RPMI8226 (cell line): Measurements from ENCODE around the gene SEPTIN14.
A peak's percentile ranks its signal among the peaks of the same experiment; 100 is the strongest.
"Not testable (repeated sequence)": the region's sequence is repeated elsewhere in the genome, so short reads cannot be mapped to it uniquely, and the experiment has no call there.

Experiments
- DNase-seq: peaks from one replicate; pipeline ENCODE4 v3.0.0-alpha.2; 2015

SEPTIN14 gene

GRCh38 chr7:55862652-55863051, at the start of gene SEPTIN14:
TSS of gene SEPTIN14 (minus strand) at chr7:55862752. CDS start at chr7:55861996, 756 bp downstream.
- not testable (repeated sequence) for DNase-seq

- peak; percentile 13 for DNase-seq
These were observed 41.6 kb upstream of the SEPTIN14 start for GRCh38 chr7:55903985-55904759.

DNA sequence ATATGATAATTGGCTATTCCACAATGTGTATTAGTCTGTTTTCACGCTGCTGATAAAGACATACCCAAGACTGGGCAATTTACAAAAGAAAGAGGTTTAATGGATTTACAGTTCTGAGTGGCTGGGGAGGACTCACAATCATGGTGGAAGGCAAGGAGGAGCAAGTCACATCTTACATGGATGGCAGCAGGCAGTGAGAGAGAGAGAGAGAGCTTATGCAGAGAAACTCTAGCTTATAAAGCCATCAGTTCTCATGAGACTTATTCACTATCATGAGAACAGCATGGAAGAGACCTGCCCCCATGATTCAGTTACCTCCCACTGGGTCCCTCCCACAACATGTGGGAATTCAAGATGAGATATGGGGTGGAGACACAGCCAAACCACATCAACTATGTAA, 38.5 kb upstream of the SEPTIN14 start:
- DNase-seq, result not testable (repeated sequence)

GRCh38 chr7:55898287-55898686, 35.7 kb upstream of the SEPTIN14 start:
- DNase-seq, result no peak

- DNase-seq, result no peak
These were observed 32.5 kb upstream of the SEPTIN14 start for GRCh38 chr7:55895021-55895420.

DNA sequence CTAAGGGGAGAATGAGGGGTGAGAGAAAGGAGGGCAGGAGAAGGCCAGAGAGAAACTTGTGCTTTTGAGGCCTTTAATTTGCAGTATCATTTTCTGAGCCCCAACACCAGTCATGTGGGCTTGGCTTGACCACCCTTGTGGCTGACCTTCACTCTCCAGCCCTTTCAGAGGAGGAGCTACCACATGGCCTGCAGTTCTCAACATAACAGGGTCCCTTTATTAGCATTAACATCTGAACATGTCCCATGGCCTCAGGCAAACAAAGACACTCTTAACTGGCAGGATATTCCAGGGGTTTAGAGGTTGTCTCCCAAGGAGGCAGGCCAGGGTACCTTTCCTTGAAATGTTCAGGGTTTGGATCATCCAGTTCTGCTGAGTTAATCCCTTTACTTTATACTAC, 31.4 kb upstream of the SEPTIN14 start:
- no peak for DNase-seq

GRCh38 chr7:55888378-55888777, 25.8 kb upstream of the SEPTIN14 start:
- not testable (repeated sequence) for DNase-seq

DNA sequence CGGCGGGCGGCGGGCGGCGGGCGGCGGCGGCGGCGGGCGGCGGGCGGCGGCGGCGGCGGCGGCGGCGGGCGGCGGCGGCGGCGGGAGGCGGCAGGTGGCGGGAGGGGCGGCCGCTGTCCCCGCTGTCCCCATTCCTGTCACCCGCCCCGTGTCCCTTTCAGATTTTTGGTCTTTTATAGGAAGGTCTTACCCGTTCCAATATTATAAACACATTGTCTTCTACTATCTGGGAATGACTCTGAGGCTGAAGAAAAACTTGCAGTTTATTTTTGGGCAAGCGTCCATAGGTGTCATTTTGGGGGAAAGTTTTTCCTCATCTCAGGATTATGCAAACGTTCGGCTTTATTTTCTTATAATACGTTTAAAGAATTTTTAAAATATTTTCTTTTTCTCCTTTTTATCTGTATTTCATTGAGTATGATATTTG, 25.3 kb upstream of the SEPTIN14 start:
- DNase-seq, result peak; percentile 18

DNA sequence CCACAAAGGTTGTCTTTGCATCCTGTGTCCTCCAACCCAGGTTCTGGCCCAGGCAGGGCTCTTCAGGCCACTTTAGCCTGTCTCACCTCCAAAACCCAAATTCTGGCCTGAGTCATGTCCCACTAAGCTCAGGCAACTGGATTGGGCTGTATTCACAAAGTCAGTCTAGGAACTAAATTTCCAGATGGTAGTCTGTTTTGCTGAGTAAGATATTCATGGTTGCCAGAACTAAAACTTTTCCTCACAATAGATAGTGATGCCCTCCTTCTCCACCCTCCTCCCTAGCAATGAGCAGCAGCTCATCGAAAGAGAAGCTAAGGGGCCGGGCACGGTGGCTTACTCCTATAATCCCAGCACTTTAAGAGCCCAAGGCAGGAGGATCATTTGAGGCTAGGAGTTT, 21.8 kb upstream of the SEPTIN14 start:
- no peak for DNase-seq

GRCh38 chr7:55878691-55879090, 16.1 kb upstream of the SEPTIN14 start:
- no peak for DNase-seq

DNA sequence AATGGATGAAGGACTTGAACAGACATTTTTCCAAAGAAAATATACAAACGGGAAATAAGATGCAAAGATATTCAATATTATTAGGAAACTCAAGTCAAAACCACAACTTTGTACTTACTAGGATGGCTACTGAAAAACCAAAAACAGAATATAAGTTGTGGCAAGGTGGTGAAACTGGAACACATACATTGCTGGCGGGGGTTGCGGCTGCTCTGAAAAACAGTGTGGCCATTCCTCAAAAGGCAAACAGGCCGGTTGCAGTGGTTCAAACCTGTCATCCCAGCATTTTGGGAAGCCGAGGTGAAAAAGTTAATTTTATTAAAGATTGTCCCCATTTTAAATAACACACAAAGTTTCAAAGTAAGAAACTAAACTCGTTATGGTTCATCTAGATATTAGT, 14.8 kb upstream of the SEPTIN14 start:
- no peak for DNase-seq

GRCh38 chr7:55873765-55874164, 11.2 kb upstream of the SEPTIN14 start:
- no peak for DNase-seq

- no peak for DNase-seq
These were observed 9.5 kb upstream of the SEPTIN14 start for GRCh38 chr7:55871932-55872485.

DNA sequence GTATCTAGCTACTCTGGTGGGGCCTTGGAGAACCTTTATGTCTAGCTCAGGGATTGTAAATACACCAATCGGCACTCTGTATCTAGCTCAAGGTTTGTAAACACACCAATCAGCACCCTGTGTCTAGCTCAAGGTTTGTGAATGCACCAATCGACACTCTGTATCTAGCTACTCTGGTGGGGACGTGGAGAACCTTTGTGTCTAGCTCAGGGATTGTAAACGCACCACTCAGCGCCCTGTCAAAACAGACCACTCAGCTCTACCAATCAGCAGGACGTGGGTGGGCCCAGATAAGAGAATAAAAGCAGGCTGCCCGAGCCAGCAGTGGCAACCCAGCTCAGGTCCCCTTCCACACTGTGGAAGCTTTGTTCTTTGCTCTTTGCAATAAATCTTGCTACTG, 6.4 kb upstream of the SEPTIN14 start:
- not testable (repeated sequence) for DNase-seq

DNA sequence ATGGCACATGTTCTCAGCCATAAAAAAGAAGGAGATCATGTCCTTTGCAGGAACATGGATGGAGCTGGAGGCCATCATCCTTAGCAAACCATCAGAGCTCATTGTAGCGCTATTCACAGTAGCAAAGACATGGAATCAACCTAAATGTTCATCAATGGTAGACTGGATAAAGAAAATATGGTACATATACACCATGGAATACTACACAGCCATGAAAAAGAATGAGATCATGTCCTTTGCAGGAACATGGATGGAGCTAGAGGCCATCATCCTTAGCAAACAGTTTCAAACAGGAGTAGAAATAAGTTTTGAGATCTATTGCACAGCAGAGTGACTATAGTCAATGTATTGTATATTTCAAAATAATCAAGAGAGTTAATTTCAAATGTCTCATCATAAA, 17.4 kb downstream of the SEPTIN14 start:
- not testable (repeated sequence) for DNase-seq

DNA sequence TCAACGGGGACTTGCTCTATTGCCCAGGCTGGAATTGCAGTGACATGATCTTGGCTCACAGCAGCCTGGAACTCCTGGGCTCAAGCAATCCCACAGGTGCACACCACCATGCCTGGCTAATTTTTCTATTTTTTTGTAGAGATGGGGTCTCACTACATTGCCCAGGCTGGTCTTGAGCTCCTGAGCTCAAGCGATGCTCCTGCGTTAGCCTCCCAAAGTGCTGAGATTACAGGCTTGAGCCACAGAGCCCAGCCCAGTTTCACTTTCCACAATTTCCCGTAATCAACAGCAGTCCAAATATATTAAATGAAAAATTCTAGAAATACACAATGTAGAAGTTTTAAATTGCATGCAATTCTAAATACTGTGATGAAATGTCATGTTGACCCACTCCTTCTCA, 24.0 kb downstream of the SEPTIN14 start:
- no peak for DNase-seq

GRCh38 chr7:55827577-55827976, 35.0 kb downstream of the SEPTIN14 start:
- DNase-seq, result no peak

- no peak for DNase-seq
These were observed 43.9 kb downstream of the SEPTIN14 start for GRCh38 chr7:55818686-55819085.

DNA sequence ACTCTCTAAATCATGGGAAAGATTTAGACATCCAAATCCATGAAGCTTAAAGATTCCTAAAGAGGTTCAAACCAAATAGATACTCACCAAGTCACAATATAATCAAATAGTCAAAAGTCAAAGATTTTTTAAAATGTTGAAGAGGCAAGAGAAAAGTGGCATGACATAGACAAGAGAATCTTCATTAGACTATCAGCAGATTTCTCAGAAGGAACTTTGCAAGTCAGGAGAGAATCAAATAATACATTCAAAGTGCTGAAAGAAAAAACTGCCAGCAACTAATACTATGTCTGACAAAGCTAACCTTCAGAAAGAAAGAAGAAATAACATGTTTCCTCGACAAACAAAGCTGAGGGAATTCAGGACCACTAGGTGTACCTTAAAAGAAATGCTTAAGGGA, 65.3 kb downstream of the SEPTIN14 start:
- DNase-seq, result not testable (repeated sequence)

DNA sequence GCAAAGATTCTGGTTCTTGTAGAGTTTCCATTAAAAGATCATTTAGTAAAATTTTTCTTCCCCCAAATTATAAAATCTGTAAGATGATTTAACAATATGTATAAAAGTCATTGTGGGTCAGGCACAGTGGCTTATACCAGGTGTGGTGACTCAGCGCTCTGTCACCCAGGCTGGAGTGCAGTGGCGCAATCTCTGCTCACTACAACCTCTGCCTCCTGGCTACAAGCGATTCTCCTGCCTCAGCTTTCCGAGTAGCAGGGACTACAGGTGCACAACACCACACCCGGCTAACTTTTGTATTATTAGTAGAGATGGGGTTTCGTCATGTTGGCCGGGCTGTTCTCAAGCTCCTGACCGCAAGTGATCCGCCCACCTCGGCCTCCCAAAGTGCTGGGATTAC, 68.0 kb downstream of the SEPTIN14 start:
- DNase-seq, result peak; percentile 34

DNA sequence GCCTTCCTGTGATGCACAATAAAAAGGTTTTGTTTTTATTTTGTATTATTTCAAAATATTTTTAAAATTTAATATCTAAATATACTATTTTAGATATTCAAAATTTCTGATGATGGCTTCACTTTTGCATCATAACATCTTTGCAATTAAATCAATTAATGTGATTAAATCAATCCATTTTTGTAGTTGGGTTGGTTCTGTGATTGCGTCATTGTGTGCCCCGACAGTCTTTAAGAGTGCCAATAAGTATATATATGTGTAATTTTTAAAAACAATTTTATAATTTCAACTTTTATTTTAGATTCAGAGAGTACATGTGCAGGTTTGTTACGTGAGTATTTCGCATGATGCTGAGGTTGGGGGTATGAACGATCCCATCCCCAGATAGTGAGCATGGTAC, 70.5 kb downstream of the SEPTIN14 start:
- DNase-seq, result no peak

DNA sequence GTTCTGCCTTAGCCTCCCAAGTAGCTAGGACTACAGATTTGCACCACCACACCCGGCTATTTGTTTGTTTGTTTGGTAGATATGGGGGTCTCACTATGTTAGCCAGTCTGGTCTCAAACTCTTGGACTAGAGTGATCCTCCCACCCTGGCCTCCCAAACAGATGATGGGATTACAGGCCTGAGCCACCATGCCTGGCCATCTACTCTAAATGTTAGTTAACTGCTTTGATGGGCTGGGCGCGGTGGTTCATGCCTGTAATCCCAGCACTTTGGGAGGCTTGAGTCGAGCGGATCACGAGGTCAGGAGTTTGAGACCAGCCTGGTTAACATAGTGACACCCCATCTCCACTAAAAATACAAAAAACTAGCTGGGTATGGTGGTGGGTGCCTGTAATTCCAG, 74.8 kb downstream of the SEPTIN14 start:
- no peak for DNase-seq

GRCh38 chr7:55786901-55787300, 75.7 kb downstream of the SEPTIN14 start:
- no peak for DNase-seq

DNA sequence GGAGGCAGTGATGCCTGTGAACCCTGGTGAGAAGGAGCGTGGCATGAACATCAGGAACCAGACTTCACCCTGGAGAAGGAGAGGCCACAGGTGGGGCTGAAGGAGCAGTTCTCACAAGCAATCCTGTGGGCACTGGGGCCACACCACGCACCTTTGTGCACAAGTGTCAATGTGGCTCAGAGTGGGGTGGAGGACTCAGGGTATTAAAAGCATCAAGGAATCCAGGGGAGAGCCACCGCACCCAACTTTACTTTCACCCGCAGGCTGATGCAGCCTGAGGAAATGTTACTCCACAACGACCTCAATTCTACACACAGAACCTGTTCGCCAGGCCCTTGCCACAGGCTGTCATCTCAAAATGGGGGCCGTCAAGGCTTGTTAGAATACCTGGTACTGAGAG, 77.1 kb downstream of the SEPTIN14 start:
- DNase-seq, result not testable (repeated sequence)

GRCh38 chr7:55784151-55784550, 78.4 kb downstream of the SEPTIN14 start:
- no peak for DNase-seq
